ENCODE measurements around the gene CLCN7. TPM values are rescaled to one million over a fixed set of nuclear protein-coding genes. Genes with fewer than 3 reads are reported as not detected.
A peak's percentile ranks its signal among the peaks of the same experiment; 100 is the strongest.

Gene CLCN7
- total RNA-seq, 3 donors from 2014 or later = 54.2 to 60.7 (median 54.7) TPM

DNA sequence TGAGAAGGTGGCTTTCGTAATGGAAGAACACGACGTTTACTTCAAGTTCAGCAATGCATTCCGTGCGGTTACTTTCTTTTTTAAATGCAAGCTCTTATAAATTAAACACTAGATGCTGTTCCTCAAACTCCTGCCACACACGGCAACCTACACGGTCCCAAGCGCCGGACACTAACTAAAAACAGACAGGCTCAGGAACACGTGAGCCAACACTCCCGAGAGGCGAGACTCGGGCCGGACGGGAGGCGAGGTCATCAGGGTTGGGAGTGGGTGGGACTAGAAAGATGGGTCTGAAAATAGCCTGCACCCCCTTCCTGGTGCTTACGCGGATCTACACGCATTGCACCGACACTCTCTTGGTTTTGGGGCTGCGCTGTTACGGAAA is 6.4 kb downstream of the CLCN7 start:
- H3K4me1 Mint-ChIP-seq (ENCODE audit: low read depth) = peaks cover 29% of the 10 kb centered on the region
- ATAC-seq (no peak), DNase-seq (no peak)
- H3K36me3 Mint-ChIP-seq (ENCODE audit: insufficient read depth) = peaks cover 2% of the 10 kb centered on the region
- H3K27me3 Mint-ChIP-seq (ENCODE audit: low read depth) = no peaks in the 10 kb centered on the region
- no peaks in the 10 kb centered on the region for H3K9me3 Mint-ChIP-seq
- no peak overlapping the region for H3K4me3 Mint-ChIP-seq

DNA sequence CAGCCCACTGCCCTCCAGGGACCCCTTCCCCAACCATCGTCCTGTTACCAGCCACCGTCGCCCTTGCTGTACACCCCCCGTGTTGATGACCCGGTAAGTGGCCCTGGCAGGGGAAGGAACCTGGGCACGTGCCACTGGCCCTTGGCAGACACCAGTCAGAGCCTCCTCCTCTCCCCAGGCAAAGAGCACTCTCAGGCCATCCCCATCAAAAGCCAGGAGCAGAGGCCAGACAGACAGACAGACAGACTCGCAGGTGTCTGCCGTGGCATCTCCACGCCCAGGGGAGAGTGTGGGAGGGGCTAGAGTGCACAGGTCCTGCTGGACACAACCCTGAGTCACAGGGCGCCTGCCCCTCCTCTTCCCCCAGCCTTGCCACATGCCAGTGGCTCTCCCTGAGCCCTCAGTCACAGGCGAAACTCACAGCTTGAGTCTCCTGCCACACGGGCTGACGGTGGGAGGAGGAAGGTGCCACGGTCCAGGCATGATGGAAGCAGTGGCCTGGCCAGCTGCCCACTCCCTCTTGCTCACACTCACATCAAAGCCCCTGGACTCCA is 7.8 kb downstream of the CLCN7 start:
- no peak for ATAC-seq
- Mint-ChIP-seq H3K27me3 (ENCODE audit: low read depth) (no peaks in the 10 kb centered on the region), H3K4me1 (ENCODE audit: low read depth) (peaks cover 21% of the 10 kb centered on the region), H3K9me3 (no peaks in the 10 kb centered on the region), H3K4me3 (no peak overlapping the region), H3K36me3 (ENCODE audit: insufficient read depth) (peaks cover 4% of the 10 kb centered on the region)
- DNase-seq = no peak

DNA sequence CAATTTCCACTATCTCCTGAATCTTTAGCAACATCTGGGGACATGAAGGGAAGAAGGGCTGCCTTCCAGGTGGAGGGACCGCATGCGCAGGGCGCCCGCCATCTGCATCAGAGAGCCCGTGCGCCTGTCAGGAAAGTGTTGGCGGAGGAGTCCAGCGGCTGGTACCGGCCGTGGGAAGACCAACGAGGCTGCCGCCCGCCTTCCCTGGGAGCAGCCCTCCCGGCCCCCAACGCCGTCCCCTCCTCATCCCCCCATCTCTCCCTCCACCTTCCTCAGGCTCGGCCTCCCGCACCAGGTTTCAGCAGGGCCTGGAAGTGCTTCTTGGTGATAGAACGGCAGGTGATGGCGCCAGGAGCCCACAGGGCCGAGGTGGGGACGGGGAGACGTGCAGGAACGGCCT is 8.8 kb downstream of the CLCN7 start:
- Mint-ChIP-seq H3K9me3 (no peaks in the 10 kb centered on the region), H3K36me3 (ENCODE audit: insufficient read depth) (peaks cover 4% of the 10 kb centered on the region), H3K4me1 (ENCODE audit: low read depth) (peaks cover 13% of the 10 kb centered on the region), H3K4me3 (no peak overlapping the region), H3K27me3 (ENCODE audit: low read depth) (no peaks in the 10 kb centered on the region)
- no peak for ATAC-seq
- DNase-seq = no peak

DNA sequence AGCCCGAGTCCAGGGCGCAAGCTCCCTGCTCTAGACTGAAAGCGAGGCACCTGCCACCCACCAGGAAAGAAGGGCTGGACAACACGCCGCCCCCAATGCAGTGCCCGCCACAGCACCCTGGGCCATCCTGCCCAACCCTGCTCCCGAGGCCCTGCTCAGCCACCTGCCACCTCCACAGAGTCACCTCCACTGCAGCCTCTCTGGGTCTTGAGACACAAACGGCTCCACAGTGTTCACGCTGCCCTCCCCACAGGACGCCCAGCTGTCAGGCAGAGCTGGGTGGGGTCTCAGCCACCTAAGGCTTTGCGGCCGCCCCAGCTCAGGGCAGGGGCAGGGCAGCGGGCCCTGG is 9.3 kb downstream of the CLCN7 start:
- Mint-ChIP-seq H3K9me3 (no peaks in the 10 kb centered on the region), H3K36me3 (ENCODE audit: insufficient read depth) (peaks cover 4% of the 10 kb centered on the region), H3K27me3 (ENCODE audit: low read depth) (no peaks in the 10 kb centered on the region), H3K4me1 (ENCODE audit: low read depth) (peaks cover 9% of the 10 kb centered on the region), H3K4me3 (no peak overlapping the region)
- no peak for DNase-seq
- ATAC-seq = no peak

DNA sequence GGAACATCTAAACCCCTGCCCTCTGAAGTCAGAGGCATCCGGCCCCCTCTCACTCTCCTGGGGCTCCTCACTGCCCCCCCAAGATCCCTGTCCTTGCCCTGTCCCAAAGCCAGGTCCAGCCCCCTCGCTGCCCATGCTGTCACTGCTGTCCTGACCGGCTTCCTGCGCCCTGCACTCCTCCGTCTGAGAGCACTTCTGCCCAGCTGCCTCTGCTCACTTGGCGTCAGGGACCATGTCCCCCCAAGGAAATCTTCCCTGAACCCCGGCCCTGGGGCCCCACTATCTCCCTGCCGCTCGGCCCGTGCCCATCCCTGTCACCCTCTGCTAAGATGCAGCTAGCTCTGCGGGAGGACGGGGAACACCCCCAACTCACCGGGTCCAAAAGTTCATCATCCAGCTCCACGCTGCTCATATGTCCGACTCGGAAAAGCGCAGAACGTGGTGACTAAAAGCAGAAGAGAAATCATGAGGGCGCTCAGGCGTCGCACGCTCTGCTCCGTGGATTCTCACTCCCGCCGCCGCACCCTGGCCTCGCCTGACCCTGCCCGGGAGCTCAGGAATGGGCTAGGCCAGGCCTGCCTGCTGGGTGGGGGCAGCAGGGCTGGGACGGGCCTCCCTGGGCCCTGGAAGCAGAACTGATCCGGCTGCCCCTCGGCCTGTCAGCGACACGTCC is 9.8 kb downstream of the CLCN7 start:
- Mint-ChIP-seq H3K27me3 (ENCODE audit: low read depth) (no peaks in the 10 kb centered on the region), H3K4me1 (ENCODE audit: low read depth) (peaks cover 8% of the 10 kb centered on the region), H3K9me3 (no peaks in the 10 kb centered on the region), H3K36me3 (ENCODE audit: insufficient read depth) (peaks cover 4% of the 10 kb centered on the region), H3K4me3 (no peak overlapping the region)
- DNase-seq = no peak
- no peak for ATAC-seq

DNA sequence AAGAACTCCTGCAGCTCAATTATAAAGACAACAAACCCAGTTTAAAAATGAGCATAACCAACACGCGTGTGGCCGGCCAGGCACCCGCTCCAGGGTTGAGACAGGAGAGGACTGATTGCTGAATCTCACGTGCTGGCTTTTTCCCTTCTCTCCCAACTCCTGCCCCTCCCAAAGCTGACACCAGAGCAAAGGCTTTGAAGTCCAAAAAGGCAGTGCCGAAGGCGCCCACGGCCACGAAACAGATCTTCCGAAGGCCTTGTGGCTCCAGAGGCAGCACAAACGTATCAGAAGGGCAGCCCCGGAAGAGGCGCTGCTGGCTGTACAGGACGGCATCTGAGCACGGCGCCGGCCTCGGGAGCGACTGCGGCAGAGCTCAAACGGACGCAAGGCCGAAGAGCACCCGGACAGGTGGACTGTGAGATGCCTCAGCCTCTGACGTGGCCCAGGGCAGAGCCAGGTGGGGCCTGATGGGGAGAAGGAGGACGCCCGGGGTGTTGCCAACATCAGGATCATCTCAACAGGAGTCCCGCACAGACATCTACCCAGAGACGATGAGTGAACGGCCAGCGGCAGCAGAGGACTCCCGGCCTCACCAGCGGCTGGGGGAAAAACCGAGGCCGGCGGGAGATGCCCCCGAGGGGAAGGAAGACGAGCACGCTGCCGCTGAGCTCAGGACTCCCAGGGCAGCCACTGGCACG is 10.5 kb downstream of the CLCN7 start:
- Mint-ChIP-seq H3K4me3 (no peak overlapping the region), H3K9me3 (no peaks in the 10 kb centered on the region), H3K36me3 (ENCODE audit: insufficient read depth) (peaks cover 3% of the 10 kb centered on the region), H3K27me3 (ENCODE audit: low read depth) (no peaks in the 10 kb centered on the region), H3K4me1 (ENCODE audit: low read depth) (peaks cover 3% of the 10 kb centered on the region)
- DNase-seq = no peak
- ATAC-seq = no peak

DNA sequence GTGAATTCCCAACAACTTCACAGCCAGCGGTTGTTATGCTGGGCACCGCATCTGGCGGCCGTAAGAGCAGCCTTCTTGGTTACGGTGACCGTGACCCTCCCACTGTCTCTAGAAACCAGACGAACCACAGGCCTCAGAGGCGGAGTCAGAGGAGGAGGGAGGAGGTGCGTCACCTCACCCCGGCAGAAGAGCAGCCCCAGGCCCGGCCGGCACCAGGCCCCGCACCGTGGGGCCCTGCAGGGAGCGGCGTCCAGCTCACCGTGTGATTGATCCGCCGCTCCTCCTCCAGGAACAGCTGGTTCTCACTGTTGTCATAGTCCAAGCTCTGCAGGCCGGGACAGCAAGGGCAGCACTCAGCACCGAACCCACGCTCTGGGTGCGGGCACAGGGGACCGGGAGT is 13.7 kb downstream of the CLCN7 start:
- no peak for DNase-seq
- no peak for ATAC-seq
- Mint-ChIP-seq H3K36me3 (ENCODE audit: insufficient read depth) (peaks cover 3% of the 10 kb centered on the region), H3K27me3 (ENCODE audit: low read depth) (no peaks in the 10 kb centered on the region), H3K9me3 (no peaks in the 10 kb centered on the region), H3K4me3 (no peak overlapping the region), H3K4me1 (ENCODE audit: low read depth) (no peaks in the 10 kb centered on the region)

DNA sequence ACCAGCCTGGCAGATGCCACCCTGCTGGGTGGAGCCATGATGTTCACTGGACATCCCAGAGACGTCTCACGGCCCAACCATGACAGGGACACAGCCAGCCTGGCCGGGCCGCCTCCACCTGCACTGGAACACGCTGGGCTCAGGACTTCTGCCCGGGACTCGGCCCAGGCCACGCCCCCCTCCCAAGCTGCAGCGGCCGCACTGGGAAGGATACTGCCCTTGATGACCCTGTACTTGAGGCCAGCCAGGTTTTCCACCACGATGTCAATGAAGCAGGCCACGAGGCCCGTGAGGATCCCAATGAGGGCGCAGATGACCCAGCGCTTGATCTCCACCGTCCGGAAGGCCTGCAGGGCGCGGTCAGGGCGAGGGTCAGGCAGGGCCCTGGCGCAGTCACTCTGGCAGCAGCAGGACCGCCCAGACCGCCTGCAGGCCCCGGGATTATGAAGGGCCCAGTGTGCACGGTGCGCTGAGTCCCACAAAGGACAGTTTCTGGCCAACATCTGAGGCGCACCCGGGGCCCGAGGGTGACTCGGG is 14.2 kb downstream of the CLCN7 start:
- no peaks in the 10 kb centered on the region for H3K9me3 Mint-ChIP-seq

DNA sequence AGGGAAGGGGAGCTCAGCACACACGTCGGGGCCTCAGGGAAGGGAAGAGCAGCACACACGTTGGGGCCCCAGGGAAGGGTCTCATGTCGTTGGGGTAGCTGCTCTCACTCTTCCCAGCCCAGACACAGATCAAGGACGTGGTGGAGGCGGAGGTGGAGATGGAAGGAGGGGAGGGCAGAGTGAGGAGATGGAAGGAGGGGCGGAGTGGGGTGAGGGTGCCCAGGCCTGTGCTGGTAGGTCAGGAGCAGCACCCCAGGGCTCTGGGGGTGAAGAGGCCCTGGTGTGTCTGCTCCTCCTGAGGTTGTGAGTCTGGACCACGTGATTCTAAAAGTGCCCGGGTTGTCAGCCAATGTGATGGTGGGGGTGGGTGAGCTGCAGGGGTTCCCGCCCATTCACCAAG is 14.9 kb downstream of the CLCN7 start:
- ATAC-seq (no peak), DNase-seq (no peak)
- no peaks in the 10 kb centered on the region for H3K4me1 Mint-ChIP-seq (ENCODE audit: low read depth)
- no peaks in the 10 kb centered on the region for H3K27me3 Mint-ChIP-seq (ENCODE audit: low read depth)
- no peaks in the 10 kb centered on the region for H3K9me3 Mint-ChIP-seq
- no peak overlapping the region for H3K4me3 Mint-ChIP-seq
- peaks cover 3% of the 10 kb centered on the region for H3K36me3 Mint-ChIP-seq (ENCODE audit: insufficient read depth)

More for the DNA sequence above, 14.2 kb downstream of the CLCN7 start:
- H3K4me3 Mint-ChIP-seq = no peak overlapping the region
- no peaks in the 10 kb centered on the region for H3K4me1 Mint-ChIP-seq (ENCODE audit: low read depth)
- ATAC-seq (no peak), DNase-seq (no peak)
- peaks cover 3% of the 10 kb centered on the region for H3K36me3 Mint-ChIP-seq (ENCODE audit: insufficient read depth)
- H3K27me3 Mint-ChIP-seq (ENCODE audit: low read depth) = no peaks in the 10 kb centered on the region

DNA sequence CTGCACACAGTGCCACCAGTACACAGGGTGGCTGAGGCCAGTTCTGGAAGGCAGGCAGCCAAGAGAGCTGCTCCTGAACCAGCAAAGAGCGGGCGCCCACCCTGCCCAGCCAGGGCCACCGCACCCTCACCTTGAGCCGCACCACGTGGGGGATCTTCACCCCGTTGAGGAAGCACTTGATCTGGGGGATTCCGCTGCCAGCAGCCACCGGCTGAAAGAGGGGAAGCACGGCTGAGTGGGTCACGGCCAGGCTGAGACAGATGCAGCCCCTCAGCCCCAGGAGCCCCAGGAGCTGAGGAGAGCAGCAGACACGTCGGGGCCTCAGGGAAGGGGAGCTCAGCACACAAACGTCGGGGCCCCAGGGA is 15.9 kb downstream of the CLCN7 start:
- no peaks in the 10 kb centered on the region for H3K27me3 Mint-ChIP-seq (ENCODE audit: low read depth)
- no peak overlapping the region for H3K4me3 Mint-ChIP-seq
- no peak for DNase-seq
- no peaks in the 10 kb centered on the region for H3K9me3 Mint-ChIP-seq
- H3K36me3 Mint-ChIP-seq (ENCODE audit: insufficient read depth) = peaks cover 3% of the 10 kb centered on the region
- no peak for ATAC-seq
- H3K4me1 Mint-ChIP-seq (ENCODE audit: low read depth) = no peaks in the 10 kb centered on the region

DNA sequence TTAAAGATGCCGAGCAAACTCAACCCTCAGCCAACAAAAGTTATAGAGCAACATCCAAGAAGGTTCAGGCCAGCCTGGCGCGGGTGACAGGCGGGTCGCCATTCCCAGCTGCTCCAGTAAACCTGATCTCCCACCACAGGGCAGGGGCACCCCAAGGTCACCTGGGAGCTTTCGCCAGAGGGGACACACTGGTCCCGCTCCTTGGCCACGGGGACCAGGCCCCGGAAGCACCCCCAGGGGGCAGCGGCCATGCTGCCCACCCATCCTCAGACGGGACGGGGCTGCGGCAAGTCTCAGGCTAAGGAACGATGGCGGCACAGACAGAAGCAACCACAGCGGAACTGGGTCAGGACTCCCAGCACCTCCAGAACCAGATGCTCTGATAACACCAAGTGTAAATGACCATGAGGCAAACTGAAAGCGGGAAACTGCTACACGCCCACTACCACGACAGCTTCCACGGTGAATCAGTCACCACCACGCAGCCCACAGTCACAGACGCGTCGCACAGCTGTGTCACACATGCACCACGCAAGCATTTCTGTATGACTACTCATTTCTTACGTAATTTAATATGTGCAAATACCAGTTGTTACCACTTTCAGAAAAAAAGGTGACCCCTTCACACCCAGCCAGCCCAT is 16.4 kb downstream of the CLCN7 start:
- no peak overlapping the region for H3K4me3 Mint-ChIP-seq
- no peaks in the 10 kb centered on the region for H3K27me3 Mint-ChIP-seq (ENCODE audit: low read depth)
- ATAC-seq (peak in 1 of 2 donors; percentile 86), DNase-seq (no peak)
- no peaks in the 10 kb centered on the region for H3K4me1 Mint-ChIP-seq (ENCODE audit: low read depth)
- peaks cover 3% of the 10 kb centered on the region for H3K36me3 Mint-ChIP-seq (ENCODE audit: insufficient read depth)
- no peaks in the 10 kb centered on the region for H3K9me3 Mint-ChIP-seq

DNA sequence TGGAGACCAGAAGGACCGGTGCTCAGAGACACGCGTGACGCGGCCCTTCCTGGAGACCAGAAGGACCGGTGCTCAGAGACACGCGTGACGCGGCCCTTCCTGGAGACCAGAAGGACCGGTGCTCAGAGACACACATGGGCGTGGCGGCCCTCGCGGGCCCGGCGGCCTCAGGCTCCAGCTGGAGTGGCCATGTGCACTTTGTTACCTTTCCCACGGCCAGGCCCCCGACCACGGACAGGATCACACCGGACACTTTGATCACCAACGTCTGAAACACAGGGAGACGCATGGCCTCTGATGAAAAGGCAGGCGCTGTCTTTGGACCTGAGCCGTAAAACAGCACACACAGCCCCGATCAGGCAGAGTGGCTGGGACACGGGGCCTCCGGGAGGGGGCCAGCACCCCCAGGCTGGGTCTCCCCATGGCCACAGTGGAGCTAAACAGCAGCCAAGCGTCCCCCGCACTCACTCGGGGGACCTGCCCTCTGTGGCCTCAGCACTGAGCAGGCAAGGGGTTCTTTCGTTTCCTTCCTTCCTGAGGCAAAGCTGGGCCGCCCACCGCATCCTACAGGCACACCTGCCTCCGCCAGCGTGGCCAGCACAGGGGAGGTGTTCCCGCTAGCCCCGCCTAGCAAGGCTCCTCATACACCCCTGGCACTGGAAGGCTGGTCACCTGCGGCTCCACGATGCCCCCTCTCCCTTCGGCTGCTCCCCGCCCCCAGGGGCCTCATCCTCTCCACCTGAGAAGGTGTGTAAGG is 17.2 kb downstream of the CLCN7 start:
- Mint-ChIP-seq H3K9me3 (no peaks in the 10 kb centered on the region), H3K27me3 (ENCODE audit: low read depth) (no peaks in the 10 kb centered on the region), H3K4me1 (ENCODE audit: low read depth) (no peaks in the 10 kb centered on the region), H3K4me3 (no peak overlapping the region), H3K36me3 (ENCODE audit: insufficient read depth) (peaks cover 3% of the 10 kb centered on the region)
- no peak for DNase-seq
- no peak for ATAC-seq

DNA sequence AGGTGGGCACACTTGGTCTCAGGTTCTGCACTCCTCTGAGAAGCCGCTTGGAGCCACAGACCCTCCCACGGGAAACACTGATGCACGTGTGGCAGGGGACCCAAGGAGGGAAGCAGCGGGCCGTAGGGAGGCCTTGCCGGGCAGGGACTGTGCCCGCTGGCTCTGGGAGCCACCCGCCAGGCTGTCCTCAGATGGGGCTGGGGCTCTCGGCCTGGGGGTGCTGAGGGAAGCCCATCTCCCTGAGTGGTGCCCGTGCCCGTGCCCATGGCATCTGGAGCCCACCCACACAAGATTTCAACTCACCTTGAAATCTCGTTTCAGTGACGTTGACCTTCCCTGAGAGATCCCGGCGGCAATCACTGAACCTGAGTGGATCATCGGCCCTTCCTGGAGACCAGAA is 17.9 kb downstream of the CLCN7 start:
- no peaks in the 10 kb centered on the region for H3K36me3 Mint-ChIP-seq (ENCODE audit: insufficient read depth)
- no peaks in the 10 kb centered on the region for H3K9me3 Mint-ChIP-seq
- H3K4me1 Mint-ChIP-seq (ENCODE audit: low read depth) = no peaks in the 10 kb centered on the region
- no peak for ATAC-seq
- no peaks in the 10 kb centered on the region for H3K27me3 Mint-ChIP-seq (ENCODE audit: low read depth)
- H3K4me3 Mint-ChIP-seq = no peak overlapping the region
- no peak for DNase-seq
